GM12874 (cell line): ENCODE data around the gene ETHE1.
A peak's percentile ranks its signal among the peaks of the same experiment; 100 is the strongest.

Experiments
- CTCF ChIP-seq: IDR thresholded peaks from 2 replicates; pipeline ENCODE4 v1.5.1; 2011; ENCODE audit warnings: low read depth, mild to moderate bottlenecking, control low read depth, low read length, moderate library complexity; ENCODE audit not compliant: insufficient read depth

The ETHE1 gene

GRCh38 chr19:43507880-43508279 lies 19.1 kb downstream of the ETHE1 start:
- TF ChIP-seq CTCF = no peak

GRCh38 chr19:43506629-43507028 lies 20.4 kb downstream of the ETHE1 start:
- TF ChIP-seq CTCF = no peak

GRCh38 chr19:43505941-43506340 lies 21.1 kb downstream of the ETHE1 start:
- TF ChIP-seq CTCF = no peak

- no peak for TF ChIP-seq CTCF
These were observed 21.9 kb downstream of the ETHE1 start for GRCh38 chr19:43505186-43505456.

GRCh38 chr19:43504426-43505185 lies 22.4 kb downstream of the ETHE1 start, which contains the start of gene PHLDB3:
Gene PHLDB3, minus strand, starts transcription at chr19:43504746. Its CDS starts 628 bp downstream, at chr19:43504118.
- TF ChIP-seq CTCF = no peak

- TF ChIP-seq CTCF = peak; percentile 41
These were observed 23.2 kb downstream of the ETHE1 start for GRCh38 chr19:43503501-43504425.

- TF ChIP-seq CTCF = no peak
These were observed 24.5 kb downstream of the ETHE1 start for GRCh38 chr19:43502419-43502976.
